OCI-M1 (cell line): ENCODE results near the gene EXOSC2.

Experiments
- DNase-seq: peaks from one replicate; lab custom pipeline; 2025; lab: John Stamatoyannopoulos, UW

Gene EXOSC2

DNA sequence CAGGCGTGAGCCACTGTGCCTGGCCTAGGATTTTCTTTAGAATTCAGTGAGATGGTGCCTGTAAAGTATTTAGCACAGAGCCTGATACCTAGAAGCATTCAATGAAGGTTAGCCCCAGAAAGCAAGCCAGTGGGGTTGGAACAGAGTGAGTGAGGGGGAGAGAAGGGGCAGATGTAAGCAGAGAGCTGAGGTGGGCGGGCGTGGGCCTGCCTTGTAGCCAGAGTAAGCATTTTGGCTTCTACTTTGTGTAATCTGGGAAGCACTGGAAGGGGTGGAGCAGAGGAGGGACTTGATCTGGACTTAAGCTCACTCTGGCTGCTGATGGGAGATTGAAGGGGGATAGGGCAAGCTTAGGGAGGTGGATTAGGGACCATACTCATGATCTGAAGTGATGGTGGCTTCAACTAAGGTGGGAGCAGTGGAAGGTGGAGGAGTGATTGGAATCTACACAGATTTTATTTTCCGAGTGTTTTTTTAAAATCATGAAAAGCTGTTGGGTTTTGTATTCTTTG, 2.6 kb downstream of the EXOSC2 start:
- DNase-seq: no peak

GRCh38 chr9:130696996-130697395, 3.4 kb downstream of the EXOSC2 start:
- DNase-seq: no peak

DNA sequence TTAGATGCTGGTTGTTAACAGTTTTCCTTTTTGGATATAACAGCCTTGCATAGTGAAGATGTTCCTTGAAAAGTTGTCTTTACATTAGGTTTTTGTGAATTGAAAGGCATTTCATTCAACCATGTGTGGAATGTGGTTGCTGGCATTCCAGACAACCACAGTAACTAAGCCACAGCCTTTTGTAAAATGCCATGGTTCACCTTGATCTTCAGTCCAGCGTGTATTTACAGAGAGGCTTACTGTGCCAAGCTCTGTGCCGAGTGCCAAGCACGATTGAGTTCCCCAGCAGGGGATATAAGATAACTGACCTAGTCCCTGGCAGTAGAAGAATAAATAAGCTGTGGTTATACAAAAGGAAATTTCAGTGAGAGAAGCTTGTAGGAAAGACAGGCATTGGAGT, 4.9 kb downstream of the EXOSC2 start:
- DNase-seq: no peak

DNA sequence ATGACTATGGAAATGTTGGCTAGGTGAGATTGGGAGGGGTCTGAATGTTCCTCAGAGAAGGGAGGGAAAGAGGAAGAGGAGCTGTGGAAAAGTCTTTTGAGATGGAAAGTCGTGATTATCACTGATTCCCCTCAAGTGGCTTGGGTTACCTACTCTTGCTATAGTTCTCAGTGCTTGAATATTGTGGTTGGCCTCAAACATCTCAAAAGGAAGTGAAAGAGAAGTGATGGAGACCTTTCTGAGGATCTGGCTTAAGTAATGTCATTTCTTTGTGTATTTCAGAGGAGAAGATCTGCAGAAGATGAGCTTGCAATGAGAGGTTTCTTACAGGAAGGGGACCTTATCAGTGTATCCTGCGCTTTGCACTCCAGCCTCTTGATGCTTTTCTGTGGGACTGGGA, 5.5 kb downstream of the EXOSC2 start:
- DNase-seq: no peak

DNA sequence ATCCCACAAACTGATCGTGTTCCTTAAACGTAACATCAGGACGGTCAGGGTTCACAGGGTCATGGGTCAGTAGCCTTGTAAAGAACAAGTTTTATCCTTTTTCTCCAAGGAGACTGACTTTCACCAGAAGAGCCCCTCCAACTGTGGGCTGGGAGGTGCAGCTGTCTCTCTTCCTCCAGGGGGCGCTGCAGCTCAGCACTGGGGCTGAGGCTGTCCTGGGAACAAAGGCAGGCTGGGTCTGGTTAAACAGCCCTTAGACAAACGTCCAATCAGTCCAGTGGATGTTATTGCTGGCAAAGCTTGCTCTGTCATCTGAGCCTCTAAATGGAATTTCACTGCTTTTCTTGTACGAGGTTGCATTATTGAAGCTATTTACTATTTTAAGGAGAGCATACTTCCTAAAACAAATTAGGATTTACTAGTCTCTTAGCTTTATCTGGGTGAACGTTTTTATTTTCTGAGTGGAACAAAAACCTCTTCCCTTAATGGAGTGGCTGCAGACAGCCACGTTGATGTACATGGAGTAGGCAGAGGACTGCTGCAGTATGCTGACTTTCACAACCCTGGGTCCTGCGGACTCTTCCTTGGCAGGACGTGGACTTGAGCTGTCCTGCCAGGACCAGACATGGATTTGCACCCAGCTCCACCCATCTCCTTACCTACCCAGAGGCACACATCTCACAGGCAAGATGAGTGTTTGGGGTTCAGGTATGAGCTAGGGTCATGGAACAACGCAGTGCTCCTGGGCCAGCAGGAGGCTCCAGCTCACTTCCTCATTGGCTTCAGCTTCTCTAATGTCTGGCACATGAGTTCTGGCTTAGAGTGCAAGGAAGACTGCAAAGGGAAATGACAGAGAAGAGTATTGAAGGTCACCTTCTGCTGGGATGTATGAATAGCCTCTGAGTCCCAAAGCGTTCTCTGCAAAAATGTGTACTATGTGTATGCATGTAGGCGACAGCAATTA, 7.8 kb downstream of the EXOSC2 start:
- DNase-seq: peak; percentile 74

DNA sequence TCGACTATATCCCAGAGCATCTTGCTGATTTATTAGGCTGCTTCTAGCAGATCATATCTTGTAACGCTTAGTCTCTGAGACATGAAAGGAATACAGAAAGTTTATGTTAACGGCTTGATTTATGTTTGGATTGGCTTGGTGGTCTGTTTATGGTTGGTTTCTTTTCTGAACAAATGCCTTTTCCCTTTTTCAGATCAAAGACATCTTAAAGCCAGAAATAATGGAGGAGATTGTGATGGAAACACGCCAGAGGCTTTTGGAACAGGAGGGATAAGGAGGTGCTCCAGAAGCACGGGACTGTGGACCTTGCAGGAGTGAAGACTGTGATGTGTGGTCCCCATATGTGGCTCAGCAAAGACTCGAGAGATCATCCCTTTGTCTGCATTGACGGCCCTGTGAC, 9.9 kb downstream of the EXOSC2 start:
- DNase-seq: no peak

GRCh38 chr9:130707225-130707976, 13.8 kb downstream of the EXOSC2 start:
- DNase-seq: peak; percentile 65

DNA sequence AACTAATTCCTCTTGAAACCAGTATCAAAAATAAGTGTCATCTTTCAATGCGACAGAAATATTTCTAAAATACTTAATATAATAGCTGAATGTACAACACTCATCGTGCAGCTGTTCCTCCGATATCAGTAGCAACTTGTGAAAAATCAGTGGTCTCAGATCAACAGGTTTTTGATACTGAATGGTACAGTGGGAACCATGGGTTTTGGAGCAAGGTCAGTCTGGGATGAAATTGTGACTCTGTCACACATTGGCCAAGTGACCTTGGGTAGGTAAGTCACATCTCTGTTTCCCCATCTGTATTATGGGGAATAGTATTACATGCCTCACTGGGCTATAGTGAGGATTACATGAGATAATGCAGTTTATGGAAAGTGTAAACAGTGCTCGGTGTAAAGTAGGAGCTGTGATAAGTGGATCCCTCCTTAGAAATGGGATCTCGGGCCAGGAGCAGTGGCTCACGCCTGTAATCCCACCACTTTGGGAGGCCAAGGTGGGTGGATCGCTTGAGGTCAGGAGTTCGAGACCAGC, 17.3 kb downstream of the EXOSC2 start:
- no peak for DNase-seq

DNA sequence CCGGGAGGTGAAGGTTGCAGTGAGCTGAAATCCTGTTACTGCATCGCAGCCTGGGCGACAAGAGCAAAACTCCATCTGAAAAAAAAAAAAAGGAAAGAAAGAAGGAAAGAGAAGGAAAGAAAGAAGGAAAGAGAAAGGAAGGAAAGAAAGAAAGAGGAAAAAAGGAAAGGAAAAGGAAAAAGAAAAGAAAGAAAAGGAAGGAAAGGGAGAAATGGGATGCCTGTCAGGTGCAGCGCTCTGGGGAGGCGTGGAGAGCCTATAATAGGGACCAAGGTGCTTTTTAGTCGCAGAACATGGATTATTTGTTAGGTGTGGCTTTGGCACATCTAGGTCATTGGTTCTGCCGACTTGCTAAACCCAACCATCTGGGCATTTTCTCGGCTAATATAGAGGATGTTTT, 17.9 kb downstream of the EXOSC2 start:
- no peak for DNase-seq

DNA sequence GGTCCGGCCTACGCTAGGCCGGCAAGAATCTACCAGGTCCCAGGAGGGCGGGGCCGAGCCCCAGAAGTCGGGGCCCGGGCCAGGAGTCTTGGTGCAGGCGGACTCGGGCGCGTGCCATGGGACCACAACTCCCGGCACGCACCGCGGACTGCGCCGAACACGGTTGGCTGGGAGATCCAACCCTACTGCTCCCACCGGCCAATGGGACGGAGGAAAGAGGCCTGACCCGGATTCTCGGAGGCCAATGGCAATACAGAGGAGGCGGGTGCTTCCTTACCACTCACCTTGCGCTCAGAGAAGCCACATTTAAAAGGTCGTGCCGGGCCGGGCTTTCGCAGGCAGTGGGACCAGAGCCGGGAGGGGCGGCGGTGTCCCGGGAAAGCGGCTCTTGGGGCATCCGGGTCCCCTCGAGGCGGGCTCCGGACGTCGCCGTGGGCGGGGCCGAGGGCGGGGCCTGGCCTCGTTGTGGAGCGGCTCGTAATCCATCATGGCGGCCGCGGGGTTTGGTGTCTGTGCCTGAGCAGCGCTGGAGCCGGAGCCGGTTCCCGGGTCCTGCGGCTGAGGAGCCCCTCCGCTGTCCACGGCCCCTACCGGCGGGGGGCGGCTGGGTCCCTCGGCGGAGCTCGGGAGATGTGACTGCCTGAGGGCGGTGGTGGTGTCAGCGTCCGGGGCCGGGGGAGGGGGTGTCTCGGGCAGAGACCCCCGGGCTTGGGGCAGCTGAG, 19.1 kb downstream of the EXOSC2 start:
- DNase-seq: peak; percentile 97

- peak; percentile 36 for DNase-seq
These were observed 19.8 kb downstream of the EXOSC2 start for GRCh38 chr9:130713286-130713960.

DNA sequence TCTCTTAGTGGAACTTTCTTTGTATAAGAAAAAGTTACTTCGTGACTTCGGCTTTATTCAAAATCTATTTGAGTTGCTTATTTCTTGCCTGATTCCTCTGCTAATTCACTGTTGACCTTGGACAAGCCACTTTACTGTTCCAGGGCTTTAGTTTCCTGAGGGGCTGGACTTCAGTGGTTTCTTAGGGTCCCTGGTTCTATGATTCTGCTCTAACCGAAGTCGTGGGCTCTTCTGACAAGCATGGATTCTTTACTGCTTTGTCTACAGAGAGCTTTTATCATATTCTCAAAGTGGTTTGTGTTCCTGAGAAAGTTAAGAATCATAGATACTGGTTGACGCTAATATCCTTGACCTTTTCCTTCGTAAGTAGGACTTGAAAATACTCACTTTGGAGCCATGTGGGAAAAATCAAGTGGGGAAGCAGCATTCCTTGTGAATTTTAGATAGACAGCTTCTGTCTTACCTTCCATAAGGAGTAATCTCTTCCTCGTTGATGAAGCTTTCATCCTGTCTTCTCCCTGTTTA, 21.1 kb downstream of the EXOSC2 start:
- DNase-seq: peak; percentile 23

DNA sequence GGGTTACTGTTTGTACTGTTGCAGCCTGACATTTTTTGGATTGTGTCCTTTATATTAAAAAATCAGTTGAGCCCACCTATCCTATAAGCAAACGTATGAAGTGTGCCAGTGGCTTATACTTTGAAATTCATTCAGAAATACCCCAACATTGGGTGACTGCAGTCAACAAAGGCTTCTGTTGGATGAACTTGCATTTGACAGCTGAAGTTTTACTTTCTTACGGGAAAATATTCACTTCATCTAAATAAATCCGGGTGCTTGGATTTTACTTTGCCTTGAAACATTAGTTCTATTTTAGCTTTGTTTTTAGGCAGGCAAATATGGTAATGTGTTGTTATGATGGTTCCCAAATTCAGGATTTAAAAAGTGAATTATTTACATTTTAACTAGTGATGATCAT, 21.7 kb downstream of the EXOSC2 start:
- no peak for DNase-seq

DNA sequence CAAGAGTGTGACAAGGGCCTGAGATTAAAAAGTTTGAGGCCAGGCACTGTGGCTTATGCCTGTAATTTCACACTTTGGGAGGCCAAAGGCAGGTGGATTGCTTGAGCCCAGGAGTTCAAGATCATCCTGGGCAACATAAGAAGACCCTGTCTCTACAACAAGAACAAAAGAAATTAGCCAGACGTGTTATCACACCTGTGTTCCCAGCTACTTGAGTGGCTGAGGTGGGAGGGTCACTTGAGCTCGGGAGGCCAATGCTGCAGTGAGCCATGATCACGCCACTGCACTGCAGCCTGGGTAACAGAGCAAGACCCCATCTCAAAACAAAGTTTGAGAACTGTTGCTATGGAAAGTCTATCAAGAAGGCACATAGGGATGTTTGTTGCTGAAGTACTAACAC, 25.0 kb downstream of the EXOSC2 start:
- no peak for DNase-seq

DNA sequence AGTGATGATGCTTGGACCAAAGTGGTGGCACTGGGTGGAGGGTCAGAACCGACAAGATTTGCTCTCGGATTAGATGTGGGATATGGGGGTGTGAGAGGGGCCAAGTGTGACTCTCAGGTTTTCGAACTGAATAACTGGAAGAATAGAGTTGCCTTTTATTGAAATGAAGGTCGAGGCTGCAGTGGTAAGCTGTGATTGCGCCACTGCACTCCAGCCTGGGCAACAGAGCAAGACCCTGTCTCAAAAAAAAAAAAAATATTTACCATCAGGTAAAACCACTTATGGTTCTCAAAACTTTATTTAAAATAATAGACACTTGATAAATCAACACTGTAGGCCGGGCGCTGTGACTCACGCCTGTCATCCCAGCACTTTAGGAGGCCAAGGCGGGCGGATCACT, 27.2 kb downstream of the EXOSC2 start:
- DNase-seq: no peak

DNA sequence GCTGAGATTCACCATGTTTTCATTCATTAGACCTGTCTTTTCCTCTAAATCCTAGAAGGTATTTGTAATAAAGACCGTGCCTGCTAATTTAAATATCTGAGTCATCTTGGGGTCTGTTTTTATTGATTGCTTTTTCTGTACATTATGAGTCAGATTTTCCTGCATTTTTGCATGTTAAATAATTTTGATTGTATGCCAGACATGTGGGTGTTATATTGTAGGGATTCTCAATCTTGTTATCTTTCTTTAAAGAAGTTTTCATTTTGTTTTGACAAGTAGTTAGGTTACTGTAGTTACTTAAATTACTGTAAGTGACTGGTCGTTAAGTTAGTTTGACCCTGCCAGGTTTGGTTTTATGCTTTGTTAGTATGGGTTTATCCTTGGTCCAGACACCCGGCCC, 35.1 kb downstream of the EXOSC2 start:
- no peak for DNase-seq

DNA sequence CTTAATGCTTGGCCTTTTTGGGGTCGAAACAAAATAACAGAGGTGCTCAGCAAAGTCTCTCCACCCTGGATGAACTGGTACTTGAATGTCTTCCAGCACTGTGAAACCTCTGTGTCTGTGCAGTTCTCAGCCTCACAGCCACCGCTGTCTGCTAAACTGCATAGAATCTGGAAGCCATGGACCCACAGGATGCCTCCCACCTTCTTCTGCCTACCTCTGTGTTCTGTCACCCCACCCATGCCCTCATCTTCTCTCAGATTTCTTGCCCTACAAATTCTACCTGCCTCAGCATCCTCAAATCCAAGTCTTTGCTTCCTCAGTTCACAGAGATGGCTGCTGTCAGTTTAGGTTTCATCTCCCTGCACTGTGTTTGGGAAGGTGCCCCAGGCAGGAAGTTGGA, 35.6 kb downstream of the EXOSC2 start:
- no peak for DNase-seq

- DNase-seq: no peak
These were observed 37.8 kb downstream of the EXOSC2 start for GRCh38 chr9:130731355-130731754.

DNA sequence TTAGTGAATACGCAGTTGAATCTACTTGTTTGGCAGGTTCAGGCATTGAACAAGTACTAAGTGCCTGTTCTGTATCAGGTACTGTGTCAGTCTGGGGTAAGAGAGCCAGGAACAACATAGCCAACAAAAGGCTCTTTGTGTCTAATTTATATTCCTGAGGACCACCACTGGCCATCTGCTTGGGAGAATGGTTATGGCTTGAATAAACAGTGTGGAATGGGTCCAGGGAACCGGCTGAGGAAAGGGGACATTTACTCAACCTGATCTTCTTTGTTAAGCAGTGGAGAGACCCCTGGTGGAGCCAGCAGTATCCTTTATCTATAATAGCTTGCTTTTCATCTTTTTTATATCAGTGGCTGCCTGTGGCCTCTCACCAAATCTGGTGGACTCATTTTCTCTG, 38.6 kb downstream of the EXOSC2 start:
- peak; percentile 25 for DNase-seq

- DNase-seq: no peak
These were observed 39.2 kb downstream of the EXOSC2 start for GRCh38 chr9:130732793-130733221.

- no peak for DNase-seq
These were observed 42.0 kb downstream of the EXOSC2 start for GRCh38 chr9:130735566-130735965.
